Panc1 (cell line): Measurements from ENCODE around the gene HYAL3. TPM values are rescaled to one million over a fixed set of nuclear protein-coding genes. Genes with fewer than 3 reads are reported as not detected.

Source experiments
- ATAC-seq: fragments of 200-7000 bp; cut with Tn5 transposase; 2 replicates; pipeline ENCODE4 v1.9.1; 2020; ENCODE audit warnings: mild to moderate bottlenecking, moderate library complexity
- BruUV-seq: library from RNA; stranded (reverse); fragments of 400-500 nt; replicated peaks from 2 replicates; lab custom pipeline; 2021; lab: Mats Ljungman, UMichigan
- CTCF ChIA-PET: fragments of 300-600 bp; sonication (Branson Sonifier 250); formaldehyde crosslinking; loops from one replicate; lab custom pipeline; 2022; ENCODE audit warnings: antibody characterized with exemption; lab: Charles Lee
- POLR2A ChIA-PET: fragments of 300-600 bp; sonication (Branson Sonifier 250); formaldehyde crosslinking; loops from one replicate; lab custom pipeline; 2022; ENCODE audit warnings: antibody characterized with exemption; lab: Charles Lee
- DNase-seq: peaks from one replicate; pipeline ENCODE4 v3.0.0-alpha.2; 2010; ENCODE audit warnings: low read depth, low spot score
- H3K27ac ChIP-seq: 2 replicates; pipeline ENCODE4 v1.5.1; 2011; ENCODE audit warnings: mild to moderate bottlenecking, low read length, inconsistent platforms
- H3K27me3 ChIP-seq: fragments of 200-500 bp; sonication (Bioruptor generic); 2 replicates; pipeline ENCODE4 v1.6.0; 2014; ENCODE audit warnings: low read length, inconsistent platforms; ENCODE audit not compliant: control insufficient read depth, insufficient read depth
- H3K36me3 ChIP-seq: fragments of 200-500 bp; sonication (Bioruptor generic); 2 replicates; pipeline ENCODE4 v1.5.1; 2014; ENCODE audit warnings: inconsistent platforms, mild to moderate bottlenecking, low read length, moderate library complexity; ENCODE audit not compliant: control insufficient read depth, insufficient read depth
- H3K4me1 ChIP-seq: 2 replicates; pipeline ENCODE4 v1.5.1; 2011; ENCODE audit warnings: inconsistent platforms, mild to moderate bottlenecking, low read length, moderate library complexity; ENCODE audit not compliant: control insufficient read depth, insufficient read depth
- H3K4me3 ChIP-seq, 2 experiments: 2 replicates each; pipeline ENCODE4 v1.5.1; 2011 to 2012; ENCODE audit warnings: low read depth in 2 of 2, low read length in 2 of 2, mild to moderate bottlenecking in 2 of 2, inconsistent platforms in 1 of 2, moderate library complexity in 1 of 2
- H3K9me3 ChIP-seq: fragments of 200-500 bp; sonication (Bioruptor generic); 2 replicates; pipeline ENCODE4 v1.5.1; 2014; ENCODE audit warnings: low read depth, mild to moderate bottlenecking, inconsistent platforms, low read length, moderate library complexity; ENCODE audit not compliant: control insufficient read depth, insufficient read depth
- POLR2AphosphoS5 ChIP-seq: IDR thresholded peaks from 2 replicates; pipeline ENCODE4 v1.6.1; 2012; ENCODE audit warnings: mild to moderate bottlenecking, low read depth, low read length, moderate library complexity
- SIN3A ChIP-seq: IDR thresholded peaks from 2 replicates; pipeline ENCODE4 v1.6.1; 2012; ENCODE audit warnings: low read depth, mild to moderate bottlenecking, low read length, moderate library complexity, borderline replicate concordance; ENCODE audit not compliant: insufficient read depth
- TCF7L2 ChIP-seq: IDR thresholded peaks from 2 replicates; pipeline ENCODE4 v1.6.1; 2011; ENCODE audit warnings: mild to moderate bottlenecking, low read depth, low read length, inconsistent platforms
- in situ Hi-C: cut with HindIII; loops from 2 replicates; pipeline ENCODE4 v1.10.0; 2016; ENCODE audit warnings: low sequenced_read_pairs, low pct_unique_long_range_greater_than_20kb
- intact Hi-C: fragments of 100-400 bp; cut with micrococcal nuclease; formaldehyde crosslinking; loops from one replicate; pipeline ENCODE4 v1.10.0; 2022; ENCODE audit not compliant: unreplicated experiment
- total RNA-seq: library from RNA; stranded (reverse); gene quantifications from one replicate; pipeline ENCODE4 v1.2.1, GENCODE V29; 2021; ENCODE audit not compliant: unreplicated experiment
- TF ChIP-seq, protein P1 (sequence below), 2 experiments: IDR thresholded peaks; 2 replicates each; pipeline ENCODE4 v1.6.1; 2011 to 2012; ENCODE audit warnings: low read depth in 2 of 2, control low read depth in 1 of 2, low read length in 1 of 2, mild to moderate bottlenecking in 1 of 2, moderate library complexity in 1 of 2; ENCODE audit not compliant: insufficient read depth in 1 of 2
- TF ChIP-seq, protein P2 (sequence below): fragments of 450-650 bp; IDR thresholded peaks from 2 replicates; pipeline ENCODE4 v1.5.1; 2017; ENCODE audit warnings: mild to moderate bottlenecking

Gene HYAL3
- total RNA-seq, 1 experiment from 2014 or later, result 3.9 TPM

DNA sequence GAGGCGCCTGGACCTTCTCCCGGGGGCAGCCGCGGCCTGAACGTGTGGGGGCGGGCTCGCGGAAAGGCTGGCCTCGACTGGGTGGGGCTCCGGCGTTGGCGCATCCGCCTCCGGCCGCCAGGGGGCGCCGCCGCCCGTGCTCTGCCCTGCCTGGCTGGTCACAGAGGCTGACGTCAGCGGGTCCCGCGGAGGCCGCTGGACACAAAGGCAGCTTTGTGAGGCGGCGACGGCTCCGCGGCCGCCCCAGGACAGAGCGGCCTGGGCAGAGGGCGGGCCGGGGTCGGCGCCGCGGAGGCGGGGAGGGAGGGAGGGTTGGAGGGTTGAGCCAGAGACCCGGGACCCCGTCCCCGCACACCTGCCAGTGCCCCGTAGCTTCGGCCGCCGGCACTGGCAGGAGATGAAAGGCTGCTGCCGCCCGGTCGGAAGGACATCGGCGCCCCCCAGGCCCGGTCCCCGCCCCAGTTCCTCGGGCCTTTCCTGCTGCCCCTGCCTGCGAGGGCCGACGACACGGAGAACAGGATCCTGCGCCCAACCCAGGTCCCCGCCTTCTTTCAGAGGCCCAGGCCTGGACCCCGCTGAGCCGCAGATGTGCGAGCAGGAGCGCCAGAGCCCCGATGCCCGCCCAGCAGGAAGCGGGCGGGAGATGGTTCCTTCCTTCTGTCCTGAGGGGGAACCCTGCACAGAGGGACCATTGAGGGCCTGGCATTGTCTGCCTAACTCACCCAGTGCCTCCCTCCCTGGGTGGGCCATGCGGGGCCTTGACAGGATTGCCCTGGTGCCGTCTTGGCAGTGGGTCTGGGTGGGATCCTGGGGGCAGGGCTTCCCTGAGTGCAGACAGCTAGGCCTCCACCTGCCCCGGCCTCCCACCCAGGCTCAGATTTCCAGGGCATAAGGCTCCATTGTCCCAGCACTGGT lies 38.9 kb downstream of the HYAL3 start:
- Histone ChIP-seq H3K4me1 (peaks cover 9% of the 10 kb centered on the region), H3K36me3 (no peaks in the 10 kb centered on the region), H3K27ac (peak overlapping the region; percentile 72), H3K4me3 (peak overlapping the region; percentile 39 to 51), H3K9me3 (no peaks in the 10 kb centered on the region), H3K27me3 (no peaks in the 10 kb centered on the region)
- no peak for DNase-seq
- ChIA-PET CTCF (interaction anchor here (0.5 to 1.2 kb wide), 5 partner anchors 11 to 327 kb away, joined by 3 to 4 read pairs (median 3); partner anchors contain the start of genes HYAL3 and NAA80), POLR2A (no interaction called here)
- TF ChIP-seq, protein P1, sequence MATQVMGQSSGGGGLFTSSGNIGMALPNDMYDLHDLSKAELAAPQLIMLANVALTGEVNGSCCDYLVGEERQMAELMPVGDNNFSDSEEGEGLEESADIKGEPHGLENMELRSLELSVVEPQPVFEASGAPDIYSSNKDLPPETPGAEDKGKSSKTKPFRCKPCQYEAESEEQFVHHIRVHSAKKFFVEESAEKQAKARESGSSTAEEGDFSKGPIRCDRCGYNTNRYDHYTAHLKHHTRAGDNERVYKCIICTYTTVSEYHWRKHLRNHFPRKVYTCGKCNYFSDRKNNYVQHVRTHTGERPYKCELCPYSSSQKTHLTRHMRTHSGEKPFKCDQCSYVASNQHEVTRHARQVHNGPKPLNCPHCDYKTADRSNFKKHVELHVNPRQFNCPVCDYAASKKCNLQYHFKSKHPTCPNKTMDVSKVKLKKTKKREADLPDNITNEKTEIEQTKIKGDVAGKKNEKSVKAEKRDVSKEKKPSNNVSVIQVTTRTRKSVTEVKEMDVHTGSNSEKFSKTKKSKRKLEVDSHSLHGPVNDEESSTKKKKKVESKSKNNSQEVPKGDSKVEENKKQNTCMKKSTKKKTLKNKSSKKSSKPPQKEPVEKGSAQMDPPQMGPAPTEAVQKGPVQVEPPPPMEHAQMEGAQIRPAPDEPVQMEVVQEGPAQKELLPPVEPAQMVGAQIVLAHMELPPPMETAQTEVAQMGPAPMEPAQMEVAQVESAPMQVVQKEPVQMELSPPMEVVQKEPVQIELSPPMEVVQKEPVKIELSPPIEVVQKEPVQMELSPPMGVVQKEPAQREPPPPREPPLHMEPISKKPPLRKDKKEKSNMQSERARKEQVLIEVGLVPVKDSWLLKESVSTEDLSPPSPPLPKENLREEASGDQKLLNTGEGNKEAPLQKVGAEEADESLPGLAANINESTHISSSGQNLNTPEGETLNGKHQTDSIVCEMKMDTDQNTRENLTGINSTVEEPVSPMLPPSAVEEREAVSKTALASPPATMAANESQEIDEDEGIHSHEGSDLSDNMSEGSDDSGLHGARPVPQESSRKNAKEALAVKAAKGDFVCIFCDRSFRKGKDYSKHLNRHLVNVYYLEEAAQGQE (IDR thresholded peaks at IDR 0.05; ENCODE audit: insufficient read depth in 1 of 2, low read depth in 2 of 2, low read length in 1 of 2), result no peak
- TF ChIP-seq TCF7L2 (peak; percentile 98), POLR2AphosphoS5 (peak; percentile 81), SIN3A (peak; percentile 69; the same call in 1 of the 2 replicates)
- TF ChIP-seq, protein P2, sequence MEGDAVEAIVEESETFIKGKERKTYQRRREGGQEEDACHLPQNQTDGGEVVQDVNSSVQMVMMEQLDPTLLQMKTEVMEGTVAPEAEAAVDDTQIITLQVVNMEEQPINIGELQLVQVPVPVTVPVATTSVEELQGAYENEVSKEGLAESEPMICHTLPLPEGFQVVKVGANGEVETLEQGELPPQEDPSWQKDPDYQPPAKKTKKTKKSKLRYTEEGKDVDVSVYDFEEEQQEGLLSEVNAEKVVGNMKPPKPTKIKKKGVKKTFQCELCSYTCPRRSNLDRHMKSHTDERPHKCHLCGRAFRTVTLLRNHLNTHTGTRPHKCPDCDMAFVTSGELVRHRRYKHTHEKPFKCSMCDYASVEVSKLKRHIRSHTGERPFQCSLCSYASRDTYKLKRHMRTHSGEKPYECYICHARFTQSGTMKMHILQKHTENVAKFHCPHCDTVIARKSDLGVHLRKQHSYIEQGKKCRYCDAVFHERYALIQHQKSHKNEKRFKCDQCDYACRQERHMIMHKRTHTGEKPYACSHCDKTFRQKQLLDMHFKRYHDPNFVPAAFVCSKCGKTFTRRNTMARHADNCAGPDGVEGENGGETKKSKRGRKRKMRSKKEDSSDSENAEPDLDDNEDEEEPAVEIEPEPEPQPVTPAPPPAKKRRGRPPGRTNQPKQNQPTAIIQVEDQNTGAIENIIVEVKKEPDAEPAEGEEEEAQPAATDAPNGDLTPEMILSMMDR, result peak; percentile 97
- BruUV-seq, result no TSS peak
- intact Hi-C loops (loop anchor here (10.0 kb wide), 1 partner anchor 65 kb away; the partner anchor contains the start of gene GNAT1), in situ Hi-C loops (no loop called here)
- peak; percentile 94 for ATAC-seq

DNA sequence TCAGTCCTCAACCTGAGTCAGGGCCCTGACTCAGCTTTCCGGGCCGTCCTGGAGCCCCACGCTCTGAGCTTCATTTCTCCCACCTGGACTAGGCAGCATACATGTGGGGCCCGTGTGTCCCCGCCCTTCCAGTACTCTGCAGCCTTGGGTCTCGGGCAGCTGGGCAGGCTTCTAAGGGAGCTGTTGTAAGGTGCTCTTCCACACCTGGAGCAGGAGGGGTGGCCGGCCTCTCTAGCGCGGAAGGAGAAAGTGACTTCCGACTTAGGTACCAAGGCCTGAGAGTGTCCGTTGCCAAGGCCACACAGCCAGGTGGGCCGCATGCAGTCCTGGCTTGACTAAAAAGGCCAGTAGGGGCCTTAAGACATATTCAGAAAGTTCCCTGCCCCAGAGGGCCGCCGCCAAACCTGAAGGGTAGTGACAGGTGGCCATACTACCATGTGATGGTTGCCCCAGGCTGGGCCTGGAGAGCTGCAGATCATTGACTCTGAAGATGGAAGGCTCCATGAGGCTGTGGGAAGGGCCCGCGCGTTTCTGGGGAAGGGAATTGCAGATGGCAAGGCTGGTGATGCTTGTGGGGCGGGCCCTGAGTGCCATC lies 39.7 kb downstream of the HYAL3 start:
- POLR2A ChIA-PET, result no interaction called here
- in situ Hi-C loops, result no loop called here

More for the DNA sequence above, 39.7 kb downstream of the HYAL3 start:
- Histone ChIP-seq H3K27ac (no peak overlapping the region), H3K27me3 (no peaks in the 10 kb centered on the region), H3K4me3 (no peak overlapping the region), H3K4me1 (peaks cover 9% of the 10 kb centered on the region), H3K9me3 (no peaks in the 10 kb centered on the region), H3K36me3 (no peaks in the 10 kb centered on the region)
- TF ChIP-seq SIN3A (no peak), TCF7L2 (no peak), POLR2AphosphoS5 (no peak)
- TF ChIP-seq, protein P2, result no peak
- TF ChIP-seq, protein P1 (IDR thresholded peaks at IDR 0.05; ENCODE audit: insufficient read depth in 1 of 2, low read depth in 2 of 2, low read length in 1 of 2), result no peak
- ATAC-seq (peak; percentile 44), DNase-seq (no peak)
- intact Hi-C loops, result loop anchor here (10.0 kb wide), 1 partner anchor 65 kb away; the partner anchor contains the start of gene GNAT1
- CTCF ChIA-PET, result interaction anchor here (1.2 kb wide), 1 partner anchor 16 kb away, joined by 3 read pairs; no protein-coding TSS in a partner anchor
- no TSS peak for BruUV-seq
